HL-60 (cell line): ENCODE measurements around the gene ARHGAP10.

Source experiments
- DNase-seq, 2 experiments: peaks; one replicate each; pipeline ENCODE4 v3.0.0-alpha.2; 2010 to 2020; ENCODE audit warnings: low read depth in 1 of 2, low spot score in 1 of 2
- H3K27ac ChIP-seq: fragments of 250-450 bp; sonication (Bioruptor Pico); replicated peaks from 2 replicates; pipeline ENCODE4 v1.5.1; 2020; ENCODE audit warnings: mild to moderate bottlenecking, moderate library complexity
- H3K27me3 ChIP-seq: fragments of 250-450 bp; sonication (Bioruptor Pico); 2 replicates; pipeline ENCODE4 v1.5.1; 2021; ENCODE audit warnings: mild to moderate bottlenecking, moderate library complexity; ENCODE audit not compliant: insufficient read depth, poor library complexity, severe bottlenecking
- H3K4me3 ChIP-seq: replicated peaks from 2 replicates; pipeline ENCODE4 v1.5.1; 2011; ENCODE audit warnings: mild to moderate bottlenecking, control low read depth, low read length; ENCODE audit not compliant: insufficient read depth
- GABPA ChIP-seq: IDR thresholded peaks from 2 replicates; pipeline ENCODE4 v1.6.1; 2012; ENCODE audit warnings: low read depth
- POLR2AphosphoS5 ChIP-seq: IDR thresholded peaks from 2 replicates; pipeline ENCODE4 v1.6.1; 2012; ENCODE audit warnings: low read depth
- SPI1 ChIP-seq: IDR thresholded peaks from 2 replicates; pipeline ENCODE4 v1.6.1; 2012; ENCODE audit warnings: low read depth, mild to moderate bottlenecking, borderline replicate concordance
- TF ChIP-seq, protein P1 (sequence below): IDR thresholded peaks from 2 replicates; pipeline ENCODE4 v1.6.1; 2012; ENCODE audit warnings: low read depth; ENCODE audit not compliant: insufficient replicate concordance
- TF ChIP-seq, protein P2 (sequence below): IDR thresholded peaks from one replicate; pipeline ENCODE4 v1.5.1; 2011; ENCODE audit warnings: low read length, control low read depth, inconsistent platforms; ENCODE audit not compliant: insufficient read depth

Gene ARHGAP10

DNA sequence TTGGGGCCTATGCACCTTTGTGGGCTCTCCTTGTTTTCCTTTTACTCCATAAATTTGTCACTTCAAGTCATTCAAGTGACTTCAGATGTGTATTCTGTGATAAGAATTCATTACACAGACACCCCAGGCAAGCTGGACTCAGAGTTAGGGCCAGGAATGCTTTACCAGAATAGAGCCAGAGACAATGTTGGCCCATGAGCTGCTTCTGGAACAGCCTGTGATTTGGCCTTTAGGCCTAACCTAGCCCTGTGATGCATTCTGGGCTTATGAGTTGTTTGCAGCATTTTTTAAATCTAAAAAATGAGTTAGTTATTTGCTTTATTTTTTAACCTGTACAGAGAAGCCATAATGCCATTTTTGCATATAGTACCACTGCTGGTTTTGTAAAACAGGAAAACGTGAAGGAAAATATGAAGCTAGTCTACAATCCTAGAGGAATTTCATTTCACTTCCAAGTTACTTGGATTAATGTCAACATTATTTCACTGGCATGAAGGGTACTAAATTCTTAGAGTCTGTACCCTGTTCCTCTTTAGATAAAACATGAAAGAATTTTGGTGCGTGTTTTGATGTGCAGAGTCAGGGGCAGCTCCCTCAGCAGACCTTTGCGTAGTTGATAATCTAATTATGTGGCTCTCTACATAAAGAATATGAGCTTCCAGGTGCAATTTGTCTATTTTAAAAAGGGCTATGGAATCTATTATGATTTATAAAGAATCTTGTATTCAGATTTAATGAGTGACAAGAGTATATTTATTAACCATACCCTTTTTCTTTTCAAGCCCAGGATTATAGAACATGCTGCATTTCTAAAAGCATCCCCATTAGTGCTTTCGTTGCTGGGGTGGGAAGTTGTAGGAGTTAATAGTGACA, 84.7 kb downstream of the ARHGAP10 start:
- Histone ChIP-seq H3K27ac (no peak overlapping the region), H3K27me3 (no peaks in the 10 kb centered on the region), H3K4me3 (no peak overlapping the region)
- no peak for DNase-seq
- TF ChIP-seq, protein P1, sequence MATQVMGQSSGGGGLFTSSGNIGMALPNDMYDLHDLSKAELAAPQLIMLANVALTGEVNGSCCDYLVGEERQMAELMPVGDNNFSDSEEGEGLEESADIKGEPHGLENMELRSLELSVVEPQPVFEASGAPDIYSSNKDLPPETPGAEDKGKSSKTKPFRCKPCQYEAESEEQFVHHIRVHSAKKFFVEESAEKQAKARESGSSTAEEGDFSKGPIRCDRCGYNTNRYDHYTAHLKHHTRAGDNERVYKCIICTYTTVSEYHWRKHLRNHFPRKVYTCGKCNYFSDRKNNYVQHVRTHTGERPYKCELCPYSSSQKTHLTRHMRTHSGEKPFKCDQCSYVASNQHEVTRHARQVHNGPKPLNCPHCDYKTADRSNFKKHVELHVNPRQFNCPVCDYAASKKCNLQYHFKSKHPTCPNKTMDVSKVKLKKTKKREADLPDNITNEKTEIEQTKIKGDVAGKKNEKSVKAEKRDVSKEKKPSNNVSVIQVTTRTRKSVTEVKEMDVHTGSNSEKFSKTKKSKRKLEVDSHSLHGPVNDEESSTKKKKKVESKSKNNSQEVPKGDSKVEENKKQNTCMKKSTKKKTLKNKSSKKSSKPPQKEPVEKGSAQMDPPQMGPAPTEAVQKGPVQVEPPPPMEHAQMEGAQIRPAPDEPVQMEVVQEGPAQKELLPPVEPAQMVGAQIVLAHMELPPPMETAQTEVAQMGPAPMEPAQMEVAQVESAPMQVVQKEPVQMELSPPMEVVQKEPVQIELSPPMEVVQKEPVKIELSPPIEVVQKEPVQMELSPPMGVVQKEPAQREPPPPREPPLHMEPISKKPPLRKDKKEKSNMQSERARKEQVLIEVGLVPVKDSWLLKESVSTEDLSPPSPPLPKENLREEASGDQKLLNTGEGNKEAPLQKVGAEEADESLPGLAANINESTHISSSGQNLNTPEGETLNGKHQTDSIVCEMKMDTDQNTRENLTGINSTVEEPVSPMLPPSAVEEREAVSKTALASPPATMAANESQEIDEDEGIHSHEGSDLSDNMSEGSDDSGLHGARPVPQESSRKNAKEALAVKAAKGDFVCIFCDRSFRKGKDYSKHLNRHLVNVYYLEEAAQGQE: no peak
- TF ChIP-seq, protein P2, sequence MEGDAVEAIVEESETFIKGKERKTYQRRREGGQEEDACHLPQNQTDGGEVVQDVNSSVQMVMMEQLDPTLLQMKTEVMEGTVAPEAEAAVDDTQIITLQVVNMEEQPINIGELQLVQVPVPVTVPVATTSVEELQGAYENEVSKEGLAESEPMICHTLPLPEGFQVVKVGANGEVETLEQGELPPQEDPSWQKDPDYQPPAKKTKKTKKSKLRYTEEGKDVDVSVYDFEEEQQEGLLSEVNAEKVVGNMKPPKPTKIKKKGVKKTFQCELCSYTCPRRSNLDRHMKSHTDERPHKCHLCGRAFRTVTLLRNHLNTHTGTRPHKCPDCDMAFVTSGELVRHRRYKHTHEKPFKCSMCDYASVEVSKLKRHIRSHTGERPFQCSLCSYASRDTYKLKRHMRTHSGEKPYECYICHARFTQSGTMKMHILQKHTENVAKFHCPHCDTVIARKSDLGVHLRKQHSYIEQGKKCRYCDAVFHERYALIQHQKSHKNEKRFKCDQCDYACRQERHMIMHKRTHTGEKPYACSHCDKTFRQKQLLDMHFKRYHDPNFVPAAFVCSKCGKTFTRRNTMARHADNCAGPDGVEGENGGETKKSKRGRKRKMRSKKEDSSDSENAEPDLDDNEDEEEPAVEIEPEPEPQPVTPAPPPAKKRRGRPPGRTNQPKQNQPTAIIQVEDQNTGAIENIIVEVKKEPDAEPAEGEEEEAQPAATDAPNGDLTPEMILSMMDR: no peak
- TF ChIP-seq SPI1: no peak
- no peak for TF ChIP-seq POLR2AphosphoS5
- TF ChIP-seq GABPA: no peak

DNA sequence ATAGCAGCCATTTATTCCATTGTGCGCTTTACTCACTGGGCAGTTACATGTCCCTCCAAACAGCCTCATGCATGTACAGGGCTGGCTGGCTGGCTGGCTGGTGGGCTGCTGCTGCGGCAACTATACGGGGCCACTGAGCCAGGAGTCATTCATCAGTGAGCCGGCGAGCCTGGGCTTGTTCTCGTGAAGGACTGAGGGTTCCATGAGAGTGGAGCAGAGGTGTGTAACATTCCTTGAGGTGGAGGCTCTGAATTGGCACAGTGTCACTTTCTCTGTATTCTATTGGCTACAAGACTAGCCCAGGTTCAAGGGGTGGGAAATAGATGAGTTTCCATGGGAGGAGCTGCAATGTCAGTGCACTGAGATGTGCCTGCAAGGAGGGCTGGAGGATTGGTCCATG, 89.1 kb downstream of the ARHGAP10 start:
- no peaks in the 10 kb centered on the region for H3K27me3 ChIP-seq
- H3K27ac ChIP-seq: no peak overlapping the region
- DNase-seq: no peak
- TF ChIP-seq POLR2AphosphoS5: no peak
- TF ChIP-seq GABPA: no peak
- TF ChIP-seq, protein P2: no peak
- no peak for TF ChIP-seq SPI1
- TF ChIP-seq, protein P1: no peak
- no peak overlapping the region for H3K4me3 ChIP-seq

DNA sequence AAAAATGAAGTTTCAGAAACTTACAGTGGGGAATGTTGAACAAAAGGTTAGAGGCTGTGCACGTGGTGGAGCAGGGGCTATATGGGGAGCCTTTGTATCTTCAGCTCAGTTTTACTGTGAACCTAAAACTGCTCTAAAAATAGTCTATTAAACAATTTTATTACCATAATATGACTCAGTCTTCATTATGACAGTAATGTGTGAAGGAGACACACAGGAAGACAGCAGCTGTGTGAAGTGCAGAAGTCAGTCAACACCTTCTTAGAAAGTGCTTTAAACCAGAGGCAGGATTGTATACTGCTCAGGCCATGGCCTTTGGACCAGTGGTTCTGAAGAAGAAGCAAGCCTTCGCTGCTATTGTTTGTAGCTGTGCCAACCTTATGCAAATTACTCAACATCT, 89.7 kb downstream of the ARHGAP10 start:
- no peak overlapping the region for H3K27ac ChIP-seq
- DNase-seq: no peak
- no peak overlapping the region for H3K4me3 ChIP-seq
- no peak for TF ChIP-seq SPI1
- no peak for TF ChIP-seq POLR2AphosphoS5
- TF ChIP-seq, protein P1: no peak
- TF ChIP-seq GABPA: no peak
- TF ChIP-seq, protein P2: no peak
- H3K27me3 ChIP-seq: no peaks in the 10 kb centered on the region
